NOMO-1 (cell line): ENCODE measurements around the gene EDA.

Experiments
- DNase-seq, 2 experiments: peaks; one replicate each; lab custom pipeline; 2025; ENCODE audit not compliant: unreplicated experiment in 2 of 2; lab: John Stamatoyannopoulos, UW

EDA gene

DNA sequence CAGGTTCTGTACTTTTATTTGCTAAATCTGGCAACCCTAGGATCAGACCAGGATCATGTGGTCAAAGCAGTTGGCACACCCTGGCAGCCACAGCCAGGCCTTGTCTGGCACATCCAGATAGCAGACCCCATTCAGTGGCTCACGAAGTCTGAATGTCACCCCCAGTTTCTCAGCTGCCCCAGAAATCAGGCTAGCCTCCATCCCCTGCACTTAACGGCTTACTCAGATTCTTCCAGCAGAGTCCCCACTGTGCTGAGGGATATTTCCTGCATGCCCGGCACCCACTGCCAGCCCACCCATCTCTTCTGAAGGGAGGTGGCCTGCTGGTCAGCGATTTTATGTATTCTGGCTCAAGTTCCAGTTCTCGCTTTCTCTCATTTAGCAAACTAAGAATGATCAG is 438.5 kb downstream of the EDA start:
- no peak for DNase-seq

DNA sequence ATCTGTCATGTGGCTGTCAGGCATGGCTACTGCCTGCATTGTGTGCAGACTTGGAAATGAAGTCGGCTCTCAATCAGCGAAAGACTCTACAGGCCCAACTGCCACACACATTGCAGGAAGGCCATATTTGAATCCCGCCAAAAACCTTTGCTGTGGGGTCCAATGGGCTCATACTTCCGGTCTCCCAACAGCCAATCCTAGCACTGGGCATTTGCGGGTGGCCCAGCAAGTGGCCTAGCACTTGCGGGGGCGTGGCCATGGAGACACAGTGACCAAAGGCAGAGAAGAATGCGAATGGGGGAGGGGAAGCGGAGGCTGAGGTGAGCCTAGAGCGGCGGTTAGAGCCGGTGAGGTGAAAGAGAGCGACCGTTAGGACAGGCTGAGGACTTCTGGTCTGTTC is 446.2 kb downstream of the EDA start, which contains the start of gene OTUD6A:
Gene OTUD6A (plus strand): TSS at position 382 of the 400 bp plus-strand sequence. CDS start 68 bp downstream, outside the sequence.
- no peak for DNase-seq

GRCh38 chrX:70062961-70063550 is 447.1 kb downstream of the EDA start:
- DNase-seq, result no peak

- no peak for DNase-seq
Measured at GRCh38 chrX:70066646-70067045, 450.7 kb downstream of the EDA start.

DNA sequence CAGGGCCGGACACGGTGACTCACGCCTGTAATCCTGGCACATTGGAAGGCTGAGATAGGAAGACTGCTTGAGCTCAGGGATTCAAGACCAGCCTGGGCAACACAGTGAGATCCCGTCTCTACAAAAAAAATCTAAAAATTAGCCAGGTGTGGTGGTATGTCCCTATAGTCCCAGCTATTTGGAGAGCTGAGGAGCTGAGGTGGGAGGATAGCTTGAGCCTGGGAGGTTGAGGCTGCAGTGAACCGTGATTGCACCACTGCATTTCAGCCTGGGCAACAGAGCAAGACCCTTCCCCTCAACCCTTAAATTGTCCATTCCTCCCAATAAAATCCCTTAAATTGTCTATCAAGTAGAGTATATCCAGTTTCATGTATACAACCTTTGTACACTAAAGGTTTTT is 463.4 kb downstream of the EDA start:
- DNase-seq, result no peak

- no peak for DNase-seq
Measured at GRCh38 chrX:70079870-70080269, 464.0 kb downstream of the EDA start.

- DNase-seq, result no peak
Measured at GRCh38 chrX:70082723-70083122, 466.8 kb downstream of the EDA start.

DNA sequence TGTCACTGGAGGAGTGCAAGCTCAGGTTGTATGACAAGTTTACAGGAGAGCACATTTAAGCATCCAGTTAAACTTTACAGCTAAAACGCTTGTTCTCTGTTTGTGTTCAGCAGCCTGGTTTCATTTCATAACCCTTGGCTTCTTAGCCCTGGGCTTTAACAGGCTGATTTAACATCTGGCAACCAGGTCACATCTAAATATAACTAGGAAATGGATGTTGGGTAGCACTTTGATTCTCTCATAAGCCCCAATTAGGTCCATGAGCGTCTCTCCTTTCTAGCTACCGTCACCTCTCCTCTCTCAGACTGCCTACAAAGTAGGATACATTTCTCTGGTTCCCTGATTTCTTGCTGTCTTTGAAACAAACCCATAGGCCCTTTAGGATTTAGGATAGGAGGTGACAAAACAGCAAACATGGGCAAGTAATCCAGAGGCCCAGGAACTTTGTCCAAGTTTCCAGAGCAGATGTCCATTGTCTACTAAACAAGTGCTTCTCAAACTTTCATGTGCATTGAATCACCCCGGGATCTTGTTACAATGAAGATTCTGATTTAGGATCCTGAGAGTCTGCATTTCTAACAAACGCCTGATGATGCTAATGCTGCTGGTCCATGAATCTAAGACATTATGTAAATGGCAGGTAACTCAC is 468.8 kb downstream of the EDA start:
- DNase-seq, result no peak

DNA sequence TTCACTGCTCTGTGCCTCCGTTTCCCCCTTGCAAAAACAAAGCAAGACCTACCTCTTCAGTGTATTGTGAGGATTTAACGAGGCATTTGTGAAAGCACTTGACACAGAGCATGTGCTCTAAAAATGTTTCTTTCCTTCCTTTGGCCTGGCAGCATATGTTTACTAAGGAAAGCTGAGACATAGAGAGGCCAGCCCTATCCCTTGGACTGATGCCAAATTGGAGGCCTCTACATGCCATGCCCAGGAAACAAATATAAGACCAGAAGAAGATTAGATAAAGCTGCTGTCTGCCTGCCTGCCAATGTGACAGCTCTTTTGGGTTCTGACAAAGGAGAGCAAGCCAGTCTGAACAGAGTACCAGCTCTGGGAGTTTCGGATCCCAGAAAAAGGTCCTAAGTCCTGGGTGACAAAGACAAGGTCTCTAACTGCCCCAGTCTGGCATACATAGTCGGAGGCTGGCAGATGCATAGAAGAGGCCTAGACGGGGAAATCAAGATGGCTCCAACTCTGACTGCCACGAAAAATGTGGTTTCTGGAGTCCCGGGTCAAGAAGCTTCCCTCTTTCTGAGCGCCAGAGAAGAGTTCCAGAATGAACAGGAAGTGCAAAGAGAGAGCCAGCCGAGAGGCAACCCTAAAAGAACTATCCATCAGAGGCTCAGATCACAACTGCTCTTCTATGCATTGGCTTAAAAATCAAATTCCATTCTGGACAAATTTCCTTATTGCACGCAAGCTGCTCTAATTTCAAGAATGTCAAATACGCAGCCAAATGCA is 472.1 kb downstream of the EDA start:
- DNase-seq, result no peak

GRCh38 chrX:70088751-70089150 is 472.8 kb downstream of the EDA start:
- no peak for DNase-seq
